K562 (cell line): ENCODE measurements around the gene DOCK4. TPM values are rescaled to one million over a fixed set of nuclear protein-coding genes. Genes with fewer than 3 reads are reported as not detected.

Experiments
- ATAC-seq: fragments of 200-7000 bp; cut with Tn5 transposase; 3 replicates; pipeline ENCODE4 v1.9.1; 2020; ENCODE audit warnings: moderate library complexity
- BruUV-seq: library from RNA; stranded (reverse); fragments of 400-500 nt; replicated peaks from 2 replicates; lab custom pipeline; 2021; lab: Mats Ljungman, UMichigan
- CTCF ChIA-PET: fragments of 300-600 bp; formaldehyde crosslinking; extraction: SDS; loops from one replicate; lab custom pipeline; 2021; ENCODE audit warnings: low intra/inter-chr PET ratio; lab: Yijun Ruan, JAX
- POLR2A ChIA-PET: fragments of 300-600, 350-650 bp; sonication (Branson Sonifier 250); formaldehyde crosslinking; extraction: SDS; loops from one replicate; lab custom pipeline; 2021; ENCODE audit warnings: antibody characterized with exemption, inconsistent platforms; lab: Yijun Ruan, JAX
- DNase-seq, 4 experiments: peaks; one replicate each; pipeline versions ENCODE4 v3.0.0 to v3.0.0-alpha.2; 2011 to 2018; ENCODE audit warnings: low spot score in 3 of 4, mixed read lengths in 3 of 4; ENCODE audit errors: extremely low read depth in 1 of 4
- FAIRE-seq: peaks from 2 replicates; lab custom pipeline; 2011; peaks lifted over from hg19 to GRCh38; lab: Jason Lieb, UNC
- H2AFZ ChIP-seq: 2 replicates; pipeline ENCODE4 v1.6.0; 2011; ENCODE audit warnings: low read depth, low read length, control low read depth, inconsistent platforms
- H3K27ac ChIP-seq: fragments of 200-600 bp; 3 replicates; pipeline ENCODE4 v1.8.0; 2011; ENCODE audit warnings: low read depth, mild to moderate bottlenecking, control low read depth, inconsistent platforms, low read length, moderate library complexity, mixed read lengths; ENCODE audit errors: extremely low read depth
- H3K27me3 ChIP-seq, 2 experiments: fragments of 300-600 bp in 1 of 2; 2 replicates in 1 of 2; 3 replicates in 1 of 2; pipeline versions ENCODE4 v1.6.0 to v1.8.0; 2011; ENCODE audit warnings: inconsistent platforms in 2 of 2, low read length in 2 of 2, mild to moderate bottlenecking in 1 of 2, mixed read lengths in 1 of 2, moderate library complexity in 1 of 2; ENCODE audit not compliant: control insufficient read depth in 2 of 2, insufficient read depth in 2 of 2
- H3K36me3 ChIP-seq: fragments of 300-600 bp; 3 replicates; pipeline ENCODE4 v1.8.0; 2011; ENCODE audit warnings: mild to moderate bottlenecking, low read length, inconsistent platforms; ENCODE audit not compliant: control insufficient read depth, insufficient read depth
- H3K4me1 ChIP-seq, 2 experiments: fragments of 200-600 bp in 1 of 2; replicated peaks in 1 of 2; 2 replicates in 1 of 2; 3 replicates in 1 of 2; pipeline versions ENCODE4 v1.5.1 to v1.8.0; 2011; ENCODE audit warnings: inconsistent platforms in 2 of 2, low read length in 2 of 2, mild to moderate bottlenecking in 1 of 2, mixed read lengths in 1 of 2, moderate library complexity in 1 of 2; ENCODE audit not compliant: control insufficient read depth in 2 of 2, insufficient read depth in 2 of 2
- H3K4me2 ChIP-seq: 2 replicates; pipeline ENCODE4 v1.6.1; 2011; ENCODE audit warnings: low read length, control low read depth, inconsistent platforms, mixed read lengths; ENCODE audit not compliant: insufficient read depth
- H3K4me3 ChIP-seq: fragments of 200-600 bp; sonication (generic), shearing (Covaris generic); 2 replicates; pipeline ENCODE4 v1.5.1; 2016; ENCODE audit warnings: control low read depth, inconsistent platforms
- H3K79me2 ChIP-seq: fragments of 200-600 bp; 3 replicates; pipeline ENCODE4 v1.8.0; 2011; ENCODE audit warnings: low read length, inconsistent platforms; ENCODE audit not compliant: control insufficient read depth, insufficient read depth
- H3K9ac ChIP-seq, 2 experiments: 2 replicates each; pipeline versions ENCODE4 v1.6.0 to v1.6.1; 2011; ENCODE audit warnings: low read depth in 2 of 2, low read length in 2 of 2, control low read depth in 1 of 2, inconsistent platforms in 1 of 2, mild to moderate bottlenecking in 1 of 2, mixed read lengths in 1 of 2; ENCODE audit not compliant: insufficient read depth in 1 of 2
- H3K9me1 ChIP-seq: one replicate; pipeline ENCODE4 v1.6.0; 2011; ENCODE audit warnings: inconsistent platforms, mild to moderate bottlenecking, low read length, moderate library complexity; ENCODE audit not compliant: control insufficient read depth, insufficient read depth
- H3K9me3 ChIP-seq: replicated peaks from 2 replicates; pipeline ENCODE4 v1.5.1; 2011; ENCODE audit warnings: low read depth, low read length, inconsistent platforms; ENCODE audit not compliant: control insufficient read depth, insufficient read depth
- H4K20me1 ChIP-seq: replicated peaks from 2 replicates; pipeline ENCODE4 v1.6.1; 2011; ENCODE audit warnings: low read length, inconsistent platforms, mixed read lengths; ENCODE audit not compliant: control insufficient read depth, insufficient read depth
- HCFC1 ChIP-seq: IDR thresholded peaks from 2 replicates; pipeline ENCODE4 v1.6.1; 2012; ENCODE audit warnings: low read depth, low read length, improper control_type of control experiment
- SAFB ChIP-seq: fragments of 200-400 bp; formaldehyde crosslinking; IDR thresholded peaks from 2 replicates; pipeline ENCODE4 v1.6.1; 2017; ENCODE audit warnings: low read depth, low read length, borderline replicate concordance
- TSHZ1 ChIP-seq: fragments of 250-450 bp; sonication (Bioruptor Pico); IDR thresholded peaks from 2 replicates; pipeline ENCODE4 v1.4.0; 2020; ENCODE audit warnings: mild to moderate bottlenecking, moderate library complexity
- ZSCAN32 ChIP-seq: fragments of 450-650 bp; formaldehyde crosslinking; IDR thresholded peaks from 2 replicates; pipeline ENCODE4 v1.4.0; 2020; ENCODE audit warnings: mild to moderate bottlenecking, moderate library complexity
- WGBS: fragments of 100-300 bp; shearing (Covaris generic); methylation state at CpG from one replicate; pipeline ENCODE4 v1.1.6; 2016; ENCODE audit warnings: low coverage, mixed read lengths; ENCODE audit not compliant: insufficient coverage; ENCODE audit errors: missing lambda C conversion rate; 5-methylcytosine and 5-hydroxymethylcytosine counted together
- in situ Hi-C: fragments of 300-500 bp; cut with MboI; formaldehyde crosslinking; loops from 4 replicates; pipeline ENCODE4 v1.15.0; 2018; ENCODE audit warnings: inconsistent platforms, mixed read lengths
- intact Hi-C: fragments of 100-400 bp; cut with micrococcal nuclease; formaldehyde crosslinking; loops from 2 replicates; pipeline ENCODE4 v1.14.2; 2022
- polyA plus RNA-seq, 8 experiments: library from polyadenylated mRNA; depleted of rRNA in 4 of 8; stranded (reverse) in 5 of 8; unstranded in 3 of 8; fragments of >200 nt; fragmentation: Nextera tagmentation in 2 of 8; fragmentation: Illumina TruSeq in 1 of 8; extraction: Ambion mirVana in 2 of 8; extraction: Trizol in 1 of 8; gene quantifications; 2 replicates each; pipeline versions ENCODE4 v1.2.1 to v1.2.3, GENCODE V29; 2011 to 2014; ENCODE audit warnings: inconsistent platforms in 1 of 8, missing spikeins in 1 of 8
- total RNA-seq, 7 experiments: library from RNA; depleted of rRNA in 6 of 7; stranded (reverse); fragments of >200 nt in 6 of 7; fragmentation: Illumina TruSeq in 2 of 7; extraction: Trizol in 2 of 7; gene quantifications; 2 replicates each; pipeline versions ENCODE4 v1.2.1 to v1.2.3, GENCODE V29; 2011 to 2021; ENCODE audit warnings: low replicate concordance in 1 of 7

DOCK4 gene
- total and polyA plus RNA-seq, 9 of the 15 experiments (the other 6 are each of a cell fraction or from before 2014, with no cell fraction given): 0.42 to 5.7 (median 2.3) TPM

DNA sequence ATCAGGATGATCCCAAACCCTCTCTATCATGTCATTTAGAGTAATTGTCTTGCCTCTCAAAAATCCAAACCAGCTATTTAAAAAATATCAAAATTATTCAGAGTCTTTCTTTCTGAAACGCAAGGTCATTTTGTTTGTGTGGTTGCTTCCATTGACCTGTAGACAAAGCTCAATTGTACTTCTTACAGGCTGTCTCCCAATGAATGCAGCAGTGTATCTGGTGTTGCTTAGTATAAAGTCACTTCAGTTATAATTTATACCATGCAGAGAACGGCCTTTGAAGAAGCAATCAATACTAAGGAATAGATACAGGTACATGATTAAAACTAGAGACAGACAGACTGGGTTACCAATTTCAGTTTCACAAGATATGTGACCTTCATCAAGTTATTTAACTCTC, 80.9 kb downstream of the DOCK4 start:
- H3K27ac ChIP-seq: no peak overlapping the region
- WGBS: 2% methylated on average over 2 of the region's 2 CpGs
- no peaks in the 10 kb centered on the region for H3K4me1 ChIP-seq
- FAIRE-seq (no peak), DNase-seq (no peak), ATAC-seq (no peak)
- H3K9me1 ChIP-seq: no peaks in the 10 kb centered on the region
- H3K36me3 ChIP-seq: no peaks in the 10 kb centered on the region
- peaks cover 0 to 5% of the 10 kb centered on the region in 2 experiments; a peak in 1 of 5 replicates for H3K27me3 ChIP-seq
- H3K79me2 ChIP-seq: no peaks in the 10 kb centered on the region
- no peak overlapping the region for H3K9ac ChIP-seq
- no peak overlapping the region for H3K4me3 ChIP-seq
- ChIA-PET CTCF (no interaction called here), POLR2A (interaction anchor here (1.6 kb wide), 1 partner anchor 11 kb away, joined by 3 read pairs; no protein-coding TSS in a partner anchor)
- no peak for TF ChIP-seq TSHZ1
- TF ChIP-seq ZSCAN32: no peak
- TF ChIP-seq HCFC1: no peak
- no peak for TF ChIP-seq SAFB
- no TSS peak for BruUV-seq
- intact Hi-C loops (no loop called here), in situ Hi-C loops (no loop called here)
- H3K4me2 ChIP-seq: no peak overlapping the region
- no peaks in the 10 kb centered on the region for H4K20me1 ChIP-seq
- H2AFZ ChIP-seq: no peak overlapping the region
- no peaks in the 10 kb centered on the region for H3K9me3 ChIP-seq
